Endothelial cell of umbilical vein (primary cell): Measurements from ENCODE around the gene GLRX5. TPM values are rescaled to one million over a fixed set of nuclear protein-coding genes. Genes with fewer than 3 reads are reported as not detected.

ENCODE experiments used
- BruUV-seq: library from RNA; stranded (reverse); fragments of 400-500 nt; replicated peaks from 2 replicates; lab custom pipeline; 2021; lab: Mats Ljungman, UMichigan
- CTCF ChIA-PET: fragments of 300-600, 350-600 bp; sonication (Branson Sonifier 250); formaldehyde crosslinking; loops from one replicate; lab custom pipeline; 2021; ENCODE audit warnings: antibody characterized with exemption, inconsistent platforms; lab: Charles Lee
- POLR2A ChIA-PET: fragments of 300-600, 350-600 bp; sonication (Branson Sonifier 250); formaldehyde crosslinking; loops from one replicate; lab custom pipeline; 2021; ENCODE audit warnings: antibody characterized with exemption, inconsistent platforms; lab: Charles Lee
- DNase-seq: peaks from one replicate; pipeline ENCODE4 v3.0.0-alpha.2; 2011; ENCODE audit warnings: low read depth, low spot score
- FAIRE-seq: peaks from 2 replicates; lab custom pipeline; 2011; peaks lifted over from hg19 to GRCh38; lab: Jason Lieb, UNC
- H2AFZ ChIP-seq: 2 replicates; pipeline ENCODE4 v1.6.0; 2012; ENCODE audit warnings: low read depth, low read length, control low read depth, inconsistent platforms
- H3K27ac ChIP-seq: 2 replicates; pipeline ENCODE4 v1.5.1; 2011; ENCODE audit warnings: low read depth, mild to moderate bottlenecking, control low read depth, low read length, moderate library complexity; ENCODE audit not compliant: insufficient read depth
- H3K27me3 ChIP-seq, 2 experiments: 2 replicates each; pipeline versions ENCODE4 v1.6.0 to v1.6.1; 2011; ENCODE audit warnings: low read length in 2 of 2, mixed read lengths in 1 of 2; ENCODE audit not compliant: control insufficient read depth in 2 of 2, insufficient read depth in 2 of 2
- H3K36me3 ChIP-seq, 2 experiments: 2 replicates in 1 of 2; 3 replicates in 1 of 2; pipeline ENCODE4 v1.5.1; 2011; ENCODE audit warnings: low read length in 2 of 2, mild to moderate bottlenecking in 1 of 2, moderate library complexity in 1 of 2; ENCODE audit not compliant: control insufficient read depth in 2 of 2, insufficient read depth in 2 of 2; ENCODE audit errors: extremely low read depth in 1 of 2
- H3K4me1 ChIP-seq: 3 replicates; pipeline ENCODE4 v1.5.1; 2011; ENCODE audit warnings: mild to moderate bottlenecking, low read length; ENCODE audit not compliant: control insufficient read depth, insufficient read depth; ENCODE audit errors: extremely low read depth
- H3K4me2 ChIP-seq: 2 replicates; pipeline ENCODE4 v1.6.1; 2011; ENCODE audit warnings: low read length, control low read depth, mixed read lengths; ENCODE audit not compliant: insufficient read depth
- H3K4me3 ChIP-seq, 3 experiments: fragments of 200-600 bp in 1 of 3; sonication (generic), shearing (Covaris generic) in 1 of 3; replicated peaks in 1 of 3; 2 replicates each; pipeline ENCODE4 v1.5.1; 2011 to 2016; ENCODE audit warnings: control low read depth in 3 of 3, low read length in 3 of 3, mild to moderate bottlenecking in 2 of 3, inconsistent platforms in 1 of 3, low read depth in 1 of 3, moderate library complexity in 1 of 3; ENCODE audit not compliant: insufficient read depth in 1 of 3
- H3K79me2 ChIP-seq: 2 replicates; pipeline ENCODE4 v1.6.0; 2012; ENCODE audit warnings: low read length, inconsistent platforms; ENCODE audit not compliant: control insufficient read depth, insufficient read depth
- H3K9ac ChIP-seq: replicated peaks from 2 replicates; pipeline ENCODE3; 2011; ENCODE audit warnings: low read length, control low read depth; ENCODE audit not compliant: insufficient read depth; ENCODE audit errors: extremely low read depth
- H3K9me1 ChIP-seq: replicated peaks from 3 replicates; pipeline ENCODE4 v1.6.0; 2011; ENCODE audit warnings: mild to moderate bottlenecking, low read length; ENCODE audit not compliant: control insufficient read depth, insufficient read depth; ENCODE audit errors: extremely low read depth
- H3K9me3 ChIP-seq: replicated peaks from 2 replicates; pipeline ENCODE4 v1.5.1; 2012; ENCODE audit warnings: low read length, inconsistent platforms; ENCODE audit not compliant: control insufficient read depth, insufficient read depth
- H4K20me1 ChIP-seq: replicated peaks from 2 replicates; pipeline ENCODE3; 2011; ENCODE audit warnings: mild to moderate bottlenecking, low read length; ENCODE audit not compliant: control insufficient read depth, insufficient read depth; ENCODE audit errors: extremely low read depth
- CTCF ChIP-seq, 2 donors: IDR thresholded peaks; 1 replicate in 1 of 2; 2 replicates in 1 of 2; pipeline ENCODE4 v1.5.1; 2011; ENCODE audit warnings: low read length in 2 of 2, mild to moderate bottlenecking in 2 of 2, moderate library complexity in 2 of 2, control low read depth in 1 of 2, inconsistent platforms in 1 of 2, low read depth in 1 of 2; ENCODE audit not compliant: insufficient read depth in 1 of 2; ENCODE audit errors: extremely low read depth in 1 of 2
- EZH2 ChIP-seq: IDR thresholded peaks from 2 replicates; pipeline ENCODE4 v1.6.1; 2012; ENCODE audit warnings: borderline replicate concordance, low read depth, mild to moderate bottlenecking, moderate library complexity, low read length, inconsistent platforms; ENCODE audit not compliant: severe bottlenecking
- FOS ChIP-seq: IDR thresholded peaks from 2 replicates; pipeline ENCODE4 v1.6.1; 2011; ENCODE audit warnings: mild to moderate bottlenecking, low read length, moderate library complexity, borderline replicate concordance; ENCODE audit not compliant: insufficient read depth
- GATA2 ChIP-seq: IDR thresholded peaks from 2 replicates; pipeline ENCODE4 v1.7.0; 2011; ENCODE audit warnings: low read depth, mild to moderate bottlenecking, moderate library complexity, mixed read lengths, low read length; ENCODE audit not compliant: insufficient read length, insufficient read depth
- JUN ChIP-seq: IDR thresholded peaks from 2 replicates; pipeline ENCODE4 v1.6.1; 2011; ENCODE audit warnings: borderline replicate concordance, low read depth; ENCODE audit not compliant: insufficient read length, insufficient read depth
- MAX ChIP-seq: IDR thresholded peaks from 2 replicates; pipeline ENCODE4 v1.6.1; 2011; ENCODE audit not compliant: insufficient read depth, insufficient read length
- MYC ChIP-seq: IDR thresholded peaks from one replicate; pipeline ENCODE4 v1.6.1; 2011; ENCODE audit warnings: mild to moderate bottlenecking, low read depth, low read length
- POLR2A ChIP-seq: IDR thresholded peaks from 2 replicates; pipeline ENCODE4 v1.6.1; 2012; ENCODE audit warnings: low read depth, mild to moderate bottlenecking, control low read depth, low read length
- POLR2AphosphoS5 ChIP-seq: IDR thresholded peaks from 2 replicates; pipeline ENCODE4 v1.6.1; 2012; ENCODE audit warnings: low read depth, mild to moderate bottlenecking, control low read depth, low read length, moderate library complexity; ENCODE audit not compliant: insufficient read depth
- dilution Hi-C: fragments of 300-500 bp; cut with MboI; formaldehyde crosslinking; loops from one replicate; pipeline ENCODE4 v1.15.0; 2019; ENCODE audit warnings: low sequenced_read_pairs; ENCODE audit not compliant: extremely low pct_ligation_motif_present
- intact Hi-C: fragments of 100-400 bp; cut with micrococcal nuclease; formaldehyde crosslinking; loops from one replicate; pipeline ENCODE4 v1.10.0; 2022
- polyA plus RNA-seq, 4 experiments: library from polyadenylated mRNA; depleted of rRNA in 3 of 4; stranded (reverse) in 3 of 4; unstranded in 1 of 4; fragments of >200 nt; gene quantifications; 2 replicates each; pipeline versions ENCODE4 v1.2.1 to v1.2.3, GENCODE V29; 2011 to 2012; ENCODE audit warnings: missing spikeins in 1 of 4
- total RNA-seq: library from RNA; stranded (reverse); gene quantifications from 2 replicates; pipeline ENCODE4 v1.2.3, GENCODE V29; 2021

GLRX5 gene
- total and polyA plus RNA-seq, 2 donors (not counting 3 experiments of a cell fraction or from before 2014, with no cell fraction given) = 42.6 to 52.0 TPM

- H3K27me3 ChIP-seq = no peaks in the 10 kb centered on the region
- intact Hi-C loops (no loop called here), dilution Hi-C loops (no loop called here)
- FAIRE-seq = peak; percentile 88
- H3K79me2 ChIP-seq = no peaks in the 10 kb centered on the region
- H4K20me1 ChIP-seq = no peaks in the 10 kb centered on the region
- no peaks in the 10 kb centered on the region for H3K9me1 ChIP-seq
- peak overlapping the region; percentile 28 for H3K27ac ChIP-seq
- ChIA-PET POLR2A (no interaction called here), CTCF (interaction anchor here (0.8 to 2.1 kb wide), 10 partner anchors 11 to 74 kb away, joined by 3 to 18 read pairs (median 7); partner anchors contain the start of gene SYNE3)
- no peak overlapping the region for H2AFZ ChIP-seq
- H3K36me3 ChIP-seq = no peaks in the 10 kb centered on the region
- BruUV-seq = no TSS peak
- no peaks in the 10 kb centered on the region for H3K9me3 ChIP-seq
- peaks cover 34% of the 10 kb centered on the region for H3K4me1 ChIP-seq
- no peak overlapping the region for H3K4me3 ChIP-seq
- no peak overlapping the region for H3K4me2 ChIP-seq
- peak; percentile 73 for DNase-seq
- TF ChIP-seq POLR2A (no peak), EZH2 (no peak), GATA2 (no peak), CTCF (IDR thresholded peaks at IDR 0.05; ENCODE audit: extremely low read depth in 1 of 2, insufficient read depth in 1 of 2, low read depth in 1 of 2, low read length in 2 of 2) (no peak), MYC (no peak), FOS (peak; percentile 82), JUN (peak; percentile 68), POLR2AphosphoS5 (no peak), MAX (no peak)
- H3K9ac ChIP-seq = no peak overlapping the region
These were observed 34.0 kb upstream of the GLRX5 start for GRCh38 chr14:95500772-95501401.
